ENCODE results near the gene KCND3. TPM values are rescaled to one million over a fixed set of nuclear protein-coding genes. Genes with fewer than 3 reads are reported as not detected.
A peak's percentile ranks its signal among the peaks of the same experiment; 100 is the strongest.

Gene KCND3
- total and polyA plus RNA-seq, 5 donors = 11.4 to 30.4 (median 26.9) TPM

- intact Hi-C loops (cut with DNase I) = no loop called here
- peak overlapping the region; percentile 66 for H3K27ac ChIP-seq (ENCODE audit: low read length)
- peak; percentile 24 to 74 (median 72) for DNase-seq
- H3K4me3 ChIP-seq (ENCODE audit: low read length) = no peak overlapping the region
- no peaks in the 10 kb centered on the region for H3K27me3 ChIP-seq (ENCODE audit: control insufficient read depth, insufficient read depth)
- H3K9me3 ChIP-seq (ENCODE audit: control insufficient read depth, low read length) = no peaks in the 10 kb centered on the region
- peak; percentile 49 to 55 for ATAC-seq
- H3K4me1 ChIP-seq (ENCODE audit: control insufficient read depth, insufficient read depth, low read length) = peaks cover 14% of the 10 kb centered on the region
- whole genome bisulfite sequencing = 15% methylated on average over 17 of the region's 17 CpGs
Measured at GRCh38 chr1:111880881-111881837, 108.3 kb downstream of the KCND3 start.

GRCh38 chr1:111879081-111879480, 110.4 kb downstream of the KCND3 start:
- H3K27ac ChIP-seq (ENCODE audit: low read length) = no peak overlapping the region
- H3K4me1 ChIP-seq (ENCODE audit: control insufficient read depth, insufficient read depth, low read length) = peaks cover 17% of the 10 kb centered on the region
- WGBS = 79% methylated on average over 4 of the region's 4 CpGs
- ATAC-seq = no peak
- no peak for DNase-seq
- no peak overlapping the region for H3K4me3 ChIP-seq (ENCODE audit: low read length)
- H3K27me3 ChIP-seq (ENCODE audit: control insufficient read depth, insufficient read depth) = no peaks in the 10 kb centered on the region
- H3K9me3 ChIP-seq (ENCODE audit: control insufficient read depth, low read length) = no peaks in the 10 kb centered on the region
- intact Hi-C loops (cut with DNase I) = loop anchor here in 1 of 4 donors (5.0 kb wide), 1 partner anchor 77 kb away; no protein-coding TSS in a partner anchor

GRCh38 chr1:111878649-111879048, 110.8 kb downstream of the KCND3 start:
- ATAC-seq (no peak), DNase-seq (no peak)
- Histone ChIP-seq H3K4me3 (ENCODE audit: low read length) (no peak overlapping the region), H3K27me3 (ENCODE audit: control insufficient read depth, insufficient read depth) (no peaks in the 10 kb centered on the region), H3K27ac (ENCODE audit: low read length) (no peak overlapping the region), H3K4me1 (ENCODE audit: control insufficient read depth, insufficient read depth, low read length) (peaks cover 17% of the 10 kb centered on the region), H3K9me3 (ENCODE audit: control insufficient read depth, low read length) (no peaks in the 10 kb centered on the region)
- intact Hi-C loops (cut with DNase I) = loop anchor here in 1 of 4 donors (5.0 kb wide), 1 partner anchor 76 kb away; no protein-coding TSS in a partner anchor
- 60% methylated on average over 1 of the region's 1 CpG for WGBS

GRCh38 chr1:111878091-111878490, 111.4 kb downstream of the KCND3 start:
- DNase-seq (no peak), ATAC-seq (no peak)
- intact Hi-C loops (cut with DNase I) = loop anchor here in 1 of 4 donors (5.0 kb wide), 1 partner anchor 76 kb away; no protein-coding TSS in a partner anchor
- H3K9me3 ChIP-seq (ENCODE audit: control insufficient read depth, low read length) = no peaks in the 10 kb centered on the region
- 75% methylated on average over 7 of the region's 7 CpGs for WGBS
- H3K27me3 ChIP-seq (ENCODE audit: control insufficient read depth, insufficient read depth) = no peaks in the 10 kb centered on the region
- H3K27ac ChIP-seq (ENCODE audit: low read length) = no peak overlapping the region
- H3K4me1 ChIP-seq (ENCODE audit: control insufficient read depth, insufficient read depth, low read length) = peaks cover 19% of the 10 kb centered on the region
- no peak overlapping the region for H3K4me3 ChIP-seq (ENCODE audit: low read length)

GRCh38 chr1:111876631-111877030, 112.8 kb downstream of the KCND3 start:
- 65% methylated on average over 3 of the region's 3 CpGs for WGBS

GRCh38 chr1:111875640-111876039, 113.8 kb downstream of the KCND3 start:
- Histone ChIP-seq H3K27ac (ENCODE audit: low read length) (peak overlapping the region; percentile 23), H3K27me3 (ENCODE audit: control insufficient read depth, insufficient read depth) (no peaks in the 10 kb centered on the region), H3K4me3 (ENCODE audit: low read length) (no peak overlapping the region), H3K4me1 (ENCODE audit: control insufficient read depth, insufficient read depth, low read length) (peaks cover 18% of the 10 kb centered on the region), H3K9me3 (ENCODE audit: control insufficient read depth, low read length) (no peaks in the 10 kb centered on the region)
- ATAC-seq = no peak
- no peak for DNase-seq
- intact Hi-C loops (cut with DNase I) = loop anchor here in 1 of 4 donors (5.0 kb wide), 1 partner anchor 73 kb away; no protein-coding TSS in a partner anchor
- 68% methylated on average over 3 of the region's 3 CpGs for WGBS

More at GRCh38 chr1:111876631-111877030, 112.8 kb downstream of the KCND3 start:
- H3K27me3 ChIP-seq (ENCODE audit: control insufficient read depth, insufficient read depth) = no peaks in the 10 kb centered on the region
- ATAC-seq (no peak), DNase-seq (no peak)
- H3K27ac ChIP-seq (ENCODE audit: low read length) = no peak overlapping the region
- no peak overlapping the region for H3K4me3 ChIP-seq (ENCODE audit: low read length)
- H3K9me3 ChIP-seq (ENCODE audit: control insufficient read depth, low read length) = no peaks in the 10 kb centered on the region
- intact Hi-C loops (cut with DNase I) = loop anchor here in 1 of 4 donors (5.0 kb wide), 1 partner anchor 74 kb away; no protein-coding TSS in a partner anchor
- H3K4me1 ChIP-seq (ENCODE audit: control insufficient read depth, insufficient read depth, low read length) = peaks cover 18% of the 10 kb centered on the region

- intact Hi-C loops (cut with DNase I) = no loop called here
- peaks cover 18% of the 10 kb centered on the region for H3K4me1 ChIP-seq (ENCODE audit: control insufficient read depth, insufficient read depth, low read length)
- no peak overlapping the region for H3K27ac ChIP-seq (ENCODE audit: low read length)
- WGBS = 73% methylated on average over 5 of the region's 5 CpGs
- H3K9me3 ChIP-seq (ENCODE audit: control insufficient read depth, low read length) = no peaks in the 10 kb centered on the region
- ATAC-seq = no peak
- H3K4me3 ChIP-seq (ENCODE audit: low read length) = no peak overlapping the region
- no peaks in the 10 kb centered on the region for H3K27me3 ChIP-seq (ENCODE audit: control insufficient read depth, insufficient read depth)
- no peak for DNase-seq
Measured at GRCh38 chr1:111873460-111874030, 115.9 kb downstream of the KCND3 start.

GRCh38 chr1:111870181-111870580, 119.3 kb downstream of the KCND3 start:
- WGBS = 87% methylated on average over 1 of the region's 1 CpG
- no peaks in the 10 kb centered on the region for H3K27me3 ChIP-seq (ENCODE audit: control insufficient read depth, insufficient read depth)
- H3K4me1 ChIP-seq (ENCODE audit: control insufficient read depth, insufficient read depth, low read length) = peaks cover 4% of the 10 kb centered on the region
- no peak overlapping the region for H3K27ac ChIP-seq (ENCODE audit: low read length)
- DNase-seq (no peak), ATAC-seq (no peak)
- intact Hi-C loops (cut with DNase I) = no loop called here
- H3K9me3 ChIP-seq (ENCODE audit: control insufficient read depth, low read length) = no peaks in the 10 kb centered on the region
- no peak overlapping the region for H3K4me3 ChIP-seq (ENCODE audit: low read length)

GRCh38 chr1:111867868-111868440, 121.5 kb downstream of the KCND3 start:
- WGBS = 74% methylated on average over 6 of the region's 6 CpGs

GRCh38 chr1:111864862-111865261, 124.6 kb downstream of the KCND3 start:
- Histone ChIP-seq H3K9me3 (ENCODE audit: control insufficient read depth, low read length) (no peaks in the 10 kb centered on the region), H3K27me3 (ENCODE audit: control insufficient read depth, insufficient read depth) (no peaks in the 10 kb centered on the region), H3K27ac (ENCODE audit: low read length) (no peak overlapping the region), H3K4me1 (ENCODE audit: control insufficient read depth, insufficient read depth, low read length) (peaks cover 5% of the 10 kb centered on the region), H3K4me3 (ENCODE audit: low read length) (no peak overlapping the region)
- no peak for DNase-seq
- intact Hi-C loops (cut with DNase I) = no loop called here
- ATAC-seq = no peak
- 11% methylated on average over 3 of the region's 3 CpGs for WGBS

More at GRCh38 chr1:111867868-111868440, 121.5 kb downstream of the KCND3 start:
- Histone ChIP-seq H3K4me3 (ENCODE audit: low read length) (no peak overlapping the region), H3K27ac (ENCODE audit: low read length) (no peak overlapping the region), H3K27me3 (ENCODE audit: control insufficient read depth, insufficient read depth) (no peaks in the 10 kb centered on the region), H3K4me1 (ENCODE audit: control insufficient read depth, insufficient read depth, low read length) (peaks cover under 1% of the 10 kb centered on the region), H3K9me3 (ENCODE audit: control insufficient read depth, low read length) (no peaks in the 10 kb centered on the region)
- DNase-seq (no peak), ATAC-seq (no peak)
- intact Hi-C loops (cut with DNase I) = no loop called here

- ATAC-seq (no peak), DNase-seq (no peak)
- Histone ChIP-seq H3K9me3 (ENCODE audit: control insufficient read depth, low read length) (no peaks in the 10 kb centered on the region), H3K27me3 (ENCODE audit: control insufficient read depth, insufficient read depth) (no peaks in the 10 kb centered on the region), H3K4me3 (ENCODE audit: low read length) (no peak overlapping the region), H3K27ac (ENCODE audit: low read length) (no peak overlapping the region), H3K4me1 (ENCODE audit: control insufficient read depth, insufficient read depth, low read length) (peaks cover 5% of the 10 kb centered on the region)
- intact Hi-C loops (cut with DNase I) = no loop called here
- 68% methylated on average over 3 of the region's 3 CpGs for WGBS
Measured at GRCh38 chr1:111863401-111863800, 126.1 kb downstream of the KCND3 start.
